Stimulated activated CD8-positive, alpha-beta memory T cell treated with anti-CD3 and anti-CD28 coated beads, Interleukin-7, amount 100 ng/mL, for 1 hour (primary cell): ENCODE measurements around the gene PALMD.

ENCODE experiments used
- DNase-seq, 2 donors: peaks; one replicate each; pipeline ENCODE4 v3.0.0-alpha.2; 2020; ENCODE audit warnings: low read depth in 2 of 2

The PALMD gene

GRCh38 chr1:99634971-99635624 is 10.8 kb upstream of the PALMD start:
- no peak for DNase-seq

GRCh38 chr1:99635664-99636063 is 10.2 kb upstream of the PALMD start:
- no peak for DNase-seq

- no peak for DNase-seq
Observed at GRCh38 chr1:99636647-99637175, 9.2 kb upstream of the PALMD start.

DNA sequence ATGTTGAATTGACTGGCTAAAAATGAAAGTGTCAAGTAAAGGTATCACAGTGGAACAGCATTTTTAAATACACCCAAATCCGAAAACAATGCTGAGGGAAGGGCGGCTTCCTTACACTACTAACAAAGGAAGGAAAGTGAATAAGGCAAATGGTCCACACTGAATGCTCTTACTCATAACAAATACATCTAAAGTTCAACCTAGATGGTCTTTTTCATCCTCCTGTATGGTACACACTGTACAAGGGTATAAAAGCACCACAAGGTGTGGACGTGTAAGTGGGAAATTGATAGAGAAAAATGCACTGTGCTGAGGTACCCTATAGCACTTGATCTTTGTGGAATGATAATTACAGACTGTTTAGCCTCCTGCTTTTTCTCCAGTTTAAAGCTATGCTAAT is 7.1 kb upstream of the PALMD start:
- DNase-seq = no peak

DNA sequence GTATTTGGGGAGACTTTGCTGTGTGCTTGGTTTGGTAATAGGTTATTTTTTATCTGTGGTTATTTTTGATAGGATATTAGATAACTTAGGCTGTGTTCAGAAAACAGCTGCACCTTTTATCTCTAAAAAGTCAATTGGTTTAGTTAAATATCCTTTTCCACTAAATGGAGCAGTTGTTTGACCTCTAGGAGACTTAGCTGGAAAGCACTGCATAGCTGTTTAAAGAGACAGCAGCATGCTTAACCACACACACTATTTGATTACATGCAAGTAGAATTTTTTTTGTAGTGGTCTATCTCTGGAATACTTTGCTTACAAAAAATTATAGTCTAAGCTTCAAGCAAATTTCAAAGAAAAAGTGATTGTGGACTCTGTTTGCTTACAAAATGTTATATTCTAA is 6.5 kb upstream of the PALMD start:
- DNase-seq = no peak

- no peak for DNase-seq
Observed at GRCh38 chr1:99639945-99640344, 6.0 kb upstream of the PALMD start.

DNA sequence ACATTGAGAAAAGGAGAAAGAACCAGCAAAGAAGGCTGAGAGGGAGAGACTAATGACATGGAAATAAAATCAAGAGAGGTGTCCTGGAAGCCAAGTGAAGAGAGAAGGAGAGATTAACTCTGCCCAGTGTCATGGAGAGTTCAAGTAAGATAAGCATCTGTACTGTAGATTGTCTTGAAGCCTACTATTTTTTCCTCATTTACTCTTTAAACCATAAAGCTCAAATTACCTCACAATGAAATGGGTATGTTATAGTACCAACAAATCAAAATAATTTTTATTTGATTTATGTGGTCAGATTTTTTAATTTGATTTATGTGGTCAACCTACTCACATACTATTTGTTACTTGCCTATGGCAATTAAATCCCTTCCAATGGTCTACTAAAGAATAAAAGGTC is 5.2 kb upstream of the PALMD start:
- no peak for DNase-seq

- no peak for DNase-seq
Observed at GRCh38 chr1:99641558-99641957, 4.4 kb upstream of the PALMD start.

GRCh38 chr1:99642053-99642452 is 3.9 kb upstream of the PALMD start:
- DNase-seq = no peak

DNA sequence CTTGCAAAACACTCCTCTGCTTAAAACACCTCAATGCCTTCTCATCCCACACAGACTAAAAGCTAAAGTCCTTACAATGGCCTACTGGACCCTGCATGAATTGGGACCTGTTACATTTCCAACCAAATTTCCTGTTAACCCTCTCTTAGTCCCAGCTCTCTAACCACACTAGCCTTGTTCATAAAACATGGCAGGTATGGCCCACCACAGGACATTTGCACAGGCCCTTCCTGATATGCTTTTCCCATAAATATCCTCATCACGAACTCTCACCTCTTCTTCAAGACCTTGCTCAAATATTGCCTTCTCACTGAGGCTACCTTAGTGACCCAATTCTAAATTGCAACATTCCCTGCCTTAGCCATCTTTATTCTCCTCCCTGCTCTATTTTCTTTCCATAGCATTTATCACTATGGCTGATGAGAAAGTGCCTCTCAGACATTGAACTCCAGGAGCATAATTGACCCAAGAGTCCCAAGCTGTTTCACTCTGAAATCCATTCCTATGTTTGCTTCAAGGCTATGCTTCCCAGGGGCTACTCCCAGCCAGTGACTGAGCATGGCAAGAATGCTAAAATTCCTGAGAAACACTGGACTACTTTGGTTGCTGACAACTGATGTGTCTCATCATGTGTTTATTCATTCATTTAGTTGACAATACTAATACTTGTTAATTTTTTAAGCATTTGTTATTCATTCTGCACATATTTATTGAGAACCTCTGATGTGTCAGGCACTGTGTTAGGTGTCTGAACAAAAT is 2.7 kb upstream of the PALMD start:
- DNase-seq = no peak

- DNase-seq = no peak
Observed at GRCh38 chr1:99644279-99645004, 1.5 kb upstream of the PALMD start.

- no peak for DNase-seq
Observed at GRCh38 chr1:99645203-99645602, 710 bp upstream of the PALMD start.

DNA sequence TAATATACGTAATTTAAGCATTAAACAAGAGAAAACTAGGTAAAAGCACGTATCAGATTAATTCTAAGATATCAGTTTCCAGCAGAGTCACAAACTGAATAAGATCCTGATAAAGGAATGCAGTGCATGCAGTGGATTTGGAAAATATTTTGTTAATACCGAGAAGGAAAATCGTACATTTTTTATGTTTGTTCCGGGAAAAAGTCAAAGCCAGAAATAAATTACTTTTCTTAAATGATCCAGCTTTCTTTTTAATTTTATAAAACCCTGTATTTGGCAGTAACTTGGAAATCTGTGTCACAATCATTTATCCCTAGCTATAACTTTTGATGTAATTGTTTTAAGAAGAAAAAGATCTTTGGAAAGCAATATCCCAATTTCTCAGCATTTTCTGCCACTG is 955 bp downstream of the PALMD start:
- DNase-seq = no peak

DNA sequence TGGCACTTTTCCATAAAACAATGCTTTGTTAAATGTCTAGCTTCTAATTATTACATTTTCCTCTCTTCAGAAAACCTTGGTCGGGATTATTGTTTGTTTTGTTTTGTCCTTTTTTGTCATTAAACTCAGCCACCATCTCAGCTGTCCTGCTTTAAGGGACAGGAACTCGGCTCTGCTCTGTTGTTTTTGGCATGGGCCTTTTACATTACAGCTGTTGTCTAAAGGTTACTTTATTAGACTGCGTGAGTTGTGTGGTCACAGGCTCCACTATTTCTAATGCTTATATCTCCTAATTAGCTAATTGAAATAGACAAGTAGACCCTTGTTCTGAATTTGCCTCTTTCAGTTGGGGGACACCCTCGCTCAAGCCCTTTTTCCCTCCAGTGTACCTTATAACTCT is 1.6 kb downstream of the PALMD start:
- no peak for DNase-seq

- DNase-seq = no peak
Observed at GRCh38 chr1:99648107-99648506, 2.2 kb downstream of the PALMD start.

GRCh38 chr1:99650030-99650429 is 4.1 kb downstream of the PALMD start:
- DNase-seq = no peak

GRCh38 chr1:99650773-99651437 is 5.0 kb downstream of the PALMD start:
- DNase-seq = no peak

DNA sequence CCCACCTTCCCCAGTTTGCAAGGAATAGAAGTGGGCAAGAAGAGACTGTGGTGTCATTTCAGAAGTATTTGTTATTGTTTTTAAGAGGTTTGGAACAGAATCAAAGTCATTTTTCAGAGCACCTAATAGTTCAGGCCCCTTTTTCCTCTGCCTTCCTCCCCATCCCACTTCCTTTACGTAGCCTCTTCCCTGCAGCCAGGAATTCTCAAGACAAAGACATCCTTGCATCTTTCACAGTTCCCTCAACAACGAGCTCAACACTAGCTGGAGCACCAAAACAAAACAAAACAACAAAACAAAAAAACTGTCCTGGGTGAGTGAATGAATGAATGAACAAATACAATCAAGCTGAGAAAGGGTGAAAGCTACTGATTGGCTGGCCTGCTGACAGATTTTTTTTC is 7.0 kb downstream of the PALMD start:
- DNase-seq = no peak

DNA sequence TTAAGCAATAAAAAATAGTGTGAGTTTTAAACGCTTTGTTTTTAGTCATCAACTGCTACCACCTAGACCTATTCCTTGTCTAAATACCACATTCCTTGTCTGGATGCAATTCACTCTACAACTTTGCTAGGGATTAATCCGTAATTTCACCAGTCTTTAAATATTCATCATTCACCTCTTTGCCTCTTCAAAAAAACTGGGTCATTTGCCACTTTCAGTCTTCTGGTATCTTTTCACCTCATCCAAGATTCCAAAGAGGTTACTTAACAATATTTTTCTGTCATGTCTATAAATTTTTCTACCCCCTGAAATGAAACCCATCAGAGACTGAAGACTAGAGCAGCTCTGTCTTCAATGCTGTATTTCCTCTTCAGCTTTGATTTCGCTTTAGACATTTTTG is 9.5 kb downstream of the PALMD start:
- no peak for DNase-seq

- no peak for DNase-seq
Observed at GRCh38 chr1:99656701-99657100, 10.8 kb downstream of the PALMD start.

GRCh38 chr1:99657213-99658030 is 11.5 kb downstream of the PALMD start:
- DNase-seq = no peak

DNA sequence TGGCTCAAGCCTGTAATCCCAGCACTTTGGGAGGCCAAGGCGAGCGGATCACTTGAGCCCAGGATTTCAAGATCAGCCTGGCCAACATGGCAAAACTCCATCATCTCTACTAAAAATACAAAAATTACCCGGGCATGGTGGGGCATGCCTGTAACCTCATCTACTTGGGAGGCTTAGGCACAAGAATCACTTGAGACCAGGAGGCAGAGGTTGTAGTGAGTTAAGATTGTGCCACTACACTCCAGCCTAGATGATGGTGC is 12.0 kb downstream of the PALMD start:
- DNase-seq = no peak
